SK-N-SH treated with all-trans-retinoic acid at 6 μM for 48 hours (cell line): ENCODE measurements around the gene ACTR10.

Source experiments
- ATAC-seq: fragments of 200-7000 bp; cut with Tn5 transposase; 3 replicates; pipeline ENCODE4 v1.9.1; 2020; ENCODE audit warnings: mild to moderate bottlenecking, moderate library complexity
- ARNTL ChIP-seq: fragments of 450-650 bp; formaldehyde crosslinking; IDR thresholded peaks from 2 replicates; pipeline ENCODE4 v1.5.0; 2020; ENCODE audit warnings: low read depth, mild to moderate bottlenecking, moderate library complexity, borderline replicate concordance
- BACH2 ChIP-seq: fragments of 250-450 bp; sonication (Bioruptor Pico); IDR thresholded peaks from 2 replicates; pipeline ENCODE4 v1.9.0; 2021; ENCODE audit warnings: mild to moderate bottlenecking, borderline replicate concordance
- CSDC2 ChIP-seq: fragments of 250-450 bp; sonication (Bioruptor Pico); IDR thresholded peaks from 2 replicates; pipeline ENCODE4 v1.5.0; 2020; ENCODE audit warnings: mild to moderate bottlenecking, moderate library complexity
- ESRRG ChIP-seq: fragments of 250-450 bp; sonication (Bioruptor Pico); IDR thresholded peaks from 2 replicates; pipeline ENCODE4 v1.6.1; 2021; ENCODE audit warnings: mild to moderate bottlenecking
- GLIS3 ChIP-seq: fragments of 250-450 bp; sonication (Bioruptor Pico); IDR thresholded peaks from 2 replicates; pipeline ENCODE4 v1.5.0; 2020; ENCODE audit warnings: mild to moderate bottlenecking, moderate library complexity
- ISL1 ChIP-seq: fragments of 250-450 bp; sonication (Bioruptor Pico); IDR thresholded peaks from 2 replicates; pipeline ENCODE4 v2.1.2; 2022; ENCODE audit warnings: mild to moderate bottlenecking, moderate library complexity
- PPARA ChIP-seq: fragments of 250-450 bp; sonication (Bioruptor Pico); IDR thresholded peaks from 2 replicates; pipeline ENCODE4 v1.5.0; 2020; ENCODE audit warnings: mild to moderate bottlenecking, borderline replicate concordance
- SNAI2 ChIP-seq: fragments of 250-450 bp; sonication (Bioruptor Pico); IDR thresholded peaks from 2 replicates; pipeline ENCODE4 v1.5.0; 2020; ENCODE audit warnings: mild to moderate bottlenecking, moderate library complexity
- TCF4 ChIP-seq: fragments of 250-450 bp; sonication (Bioruptor Pico); IDR thresholded peaks from 2 replicates; pipeline ENCODE4 v1.8.0; 2021; ENCODE audit warnings: mild to moderate bottlenecking, moderate library complexity, borderline replicate concordance
- ZC3H10 ChIP-seq: fragments of 250-450 bp; sonication (Bioruptor Pico); IDR thresholded peaks from 2 replicates; pipeline ENCODE4 v1.5.1; 2021; ENCODE audit warnings: mild to moderate bottlenecking, moderate library complexity
- ZFP3 ChIP-seq: fragments of 250-450 bp; sonication (Bioruptor Pico); IDR thresholded peaks from 2 replicates; pipeline ENCODE4 v1.5.0; 2020; ENCODE audit warnings: mild to moderate bottlenecking, moderate library complexity
- ZFP30 ChIP-seq: fragments of 450-650 bp; formaldehyde crosslinking; IDR thresholded peaks from 2 replicates; pipeline ENCODE4 v1.5.0; 2022; ENCODE audit warnings: mild to moderate bottlenecking, moderate library complexity
- ZNF565 ChIP-seq: fragments of 450-650 bp; formaldehyde crosslinking; conservative IDR thresholded peaks from 2 replicates; pipeline ENCODE4 v1.5.0; 2020; ENCODE audit warnings: low read depth, mild to moderate bottlenecking, moderate library complexity
- ZNF8 ChIP-seq: fragments of 450-650 bp; formaldehyde crosslinking; IDR thresholded peaks from 2 replicates; pipeline ENCODE4 v1.5.0; 2020; ENCODE audit warnings: mild to moderate bottlenecking, moderate library complexity
- TF ChIP-seq, protein P1 (sequence below): fragments of 250-450 bp; sonication (Bioruptor Pico); IDR thresholded peaks from 2 replicates; pipeline ENCODE4 v1.8.0; 2021; ENCODE audit warnings: low read depth, mild to moderate bottlenecking, moderate library complexity, borderline replicate concordance
- TF ChIP-seq, protein P2 (sequence below): fragments of 250-450 bp; sonication (Bioruptor Pico); IDR thresholded peaks from 2 replicates; pipeline ENCODE4 v1.5.0; 2020; ENCODE audit warnings: mild to moderate bottlenecking, moderate library complexity
- TF ChIP-seq, protein P3 (sequence below): fragments of 250-450 bp; sonication (Bioruptor Pico); IDR thresholded peaks from 2 replicates; pipeline ENCODE4 v1.5.1; 2020; ENCODE audit warnings: low read depth, mild to moderate bottlenecking, moderate library complexity
- TF ChIP-seq, protein P4 (sequence below): fragments of 250-450 bp; sonication (Bioruptor Pico); IDR thresholded peaks from 2 replicates; pipeline ENCODE4 v1.8.0; 2020; ENCODE audit warnings: mild to moderate bottlenecking, moderate library complexity, borderline replicate concordance
- TF ChIP-seq, protein P5 (sequence below): fragments of 250-450 bp; sonication (Bioruptor Pico); IDR thresholded peaks from 2 replicates; pipeline ENCODE4 v1.5.1; 2021; ENCODE audit warnings: mild to moderate bottlenecking, moderate library complexity

Gene ACTR10

DNA sequence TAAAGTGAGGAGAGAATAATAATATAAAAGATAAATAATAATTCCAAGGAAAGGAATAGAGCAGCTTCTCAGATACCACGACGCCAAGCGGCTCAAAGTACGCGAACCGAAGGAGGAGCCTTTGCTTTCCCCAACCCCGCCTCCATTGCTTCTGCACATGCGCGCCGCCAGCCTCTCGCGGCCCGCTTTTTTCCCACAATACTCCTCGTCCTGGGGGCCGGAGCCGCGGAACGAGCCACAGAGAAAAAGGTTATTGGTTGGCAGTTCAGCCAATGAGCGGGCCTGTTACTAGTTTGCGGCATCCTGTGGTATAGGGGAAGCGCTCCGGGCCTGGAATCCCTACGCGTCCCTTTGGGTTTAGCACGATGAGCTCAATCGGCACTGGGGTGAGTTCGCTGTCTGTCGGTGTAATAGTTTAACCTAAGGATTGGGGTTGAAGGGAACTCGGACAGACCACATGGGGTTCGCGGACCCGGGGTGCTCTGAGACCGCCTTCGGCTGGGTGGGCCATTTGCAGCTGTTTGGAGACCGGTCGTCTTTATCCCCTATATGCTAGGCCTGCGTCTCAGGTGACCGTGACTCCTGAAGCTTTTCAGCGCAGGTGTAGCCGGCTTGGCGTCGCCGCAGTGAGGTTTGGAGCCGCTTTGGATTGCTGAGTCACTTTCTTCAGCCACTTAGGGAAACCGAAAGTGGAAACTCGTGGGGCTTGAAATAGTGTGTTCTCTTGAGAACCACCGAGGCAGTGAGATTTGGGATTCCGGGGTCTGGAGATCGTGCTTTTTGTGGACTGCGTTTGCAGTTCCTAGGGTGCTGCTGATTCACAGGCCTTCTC lies 44.8 kb downstream of the ACTR10 start, which contains the start of gene PSMA3:
PSMA3 (plus strand) TSS at position 288 of the 832 bp plus-strand sequence; CDS start at position 366, 78 bp downstream.
- ATAC-seq: peak; percentile 95
- TF ChIP-seq ISL1 (CRISPR knock-in tag) (no peak), ZC3H10 (CRISPR knock-in tag) (no peak), TCF4 (CRISPR knock-in tag) (no peak), SNAI2 (CRISPR knock-in tag) (no peak), ZNF565 (CRISPR knock-in tag) (no peak), ZFP3 (CRISPR knock-in tag) (no peak)
- TF ChIP-seq, protein P1, sequence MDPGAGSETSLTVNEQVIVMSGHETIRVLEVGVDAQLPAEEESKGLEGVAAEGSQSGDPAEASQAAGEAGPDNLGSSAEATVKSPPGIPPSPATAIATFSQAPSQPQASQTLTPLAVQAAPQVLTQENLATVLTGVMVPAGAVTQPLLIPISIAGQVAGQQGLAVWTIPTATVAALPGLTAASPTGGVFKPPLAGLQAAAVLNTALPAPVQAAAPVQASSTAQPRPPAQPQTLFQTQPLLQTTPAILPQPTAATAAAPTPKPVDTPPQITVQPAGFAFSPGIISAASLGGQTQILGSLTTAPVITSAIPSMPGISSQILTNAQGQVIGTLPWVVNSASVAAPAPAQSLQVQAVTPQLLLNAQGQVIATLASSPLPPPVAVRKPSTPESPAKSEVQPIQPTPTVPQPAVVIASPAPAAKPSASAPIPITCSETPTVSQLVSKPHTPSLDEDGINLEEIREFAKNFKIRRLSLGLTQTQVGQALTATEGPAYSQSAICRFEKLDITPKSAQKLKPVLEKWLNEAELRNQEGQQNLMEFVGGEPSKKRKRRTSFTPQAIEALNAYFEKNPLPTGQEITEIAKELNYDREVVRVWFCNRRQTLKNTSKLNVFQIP (CRISPR knock-in tag): no peak
- TF ChIP-seq, protein P2, sequence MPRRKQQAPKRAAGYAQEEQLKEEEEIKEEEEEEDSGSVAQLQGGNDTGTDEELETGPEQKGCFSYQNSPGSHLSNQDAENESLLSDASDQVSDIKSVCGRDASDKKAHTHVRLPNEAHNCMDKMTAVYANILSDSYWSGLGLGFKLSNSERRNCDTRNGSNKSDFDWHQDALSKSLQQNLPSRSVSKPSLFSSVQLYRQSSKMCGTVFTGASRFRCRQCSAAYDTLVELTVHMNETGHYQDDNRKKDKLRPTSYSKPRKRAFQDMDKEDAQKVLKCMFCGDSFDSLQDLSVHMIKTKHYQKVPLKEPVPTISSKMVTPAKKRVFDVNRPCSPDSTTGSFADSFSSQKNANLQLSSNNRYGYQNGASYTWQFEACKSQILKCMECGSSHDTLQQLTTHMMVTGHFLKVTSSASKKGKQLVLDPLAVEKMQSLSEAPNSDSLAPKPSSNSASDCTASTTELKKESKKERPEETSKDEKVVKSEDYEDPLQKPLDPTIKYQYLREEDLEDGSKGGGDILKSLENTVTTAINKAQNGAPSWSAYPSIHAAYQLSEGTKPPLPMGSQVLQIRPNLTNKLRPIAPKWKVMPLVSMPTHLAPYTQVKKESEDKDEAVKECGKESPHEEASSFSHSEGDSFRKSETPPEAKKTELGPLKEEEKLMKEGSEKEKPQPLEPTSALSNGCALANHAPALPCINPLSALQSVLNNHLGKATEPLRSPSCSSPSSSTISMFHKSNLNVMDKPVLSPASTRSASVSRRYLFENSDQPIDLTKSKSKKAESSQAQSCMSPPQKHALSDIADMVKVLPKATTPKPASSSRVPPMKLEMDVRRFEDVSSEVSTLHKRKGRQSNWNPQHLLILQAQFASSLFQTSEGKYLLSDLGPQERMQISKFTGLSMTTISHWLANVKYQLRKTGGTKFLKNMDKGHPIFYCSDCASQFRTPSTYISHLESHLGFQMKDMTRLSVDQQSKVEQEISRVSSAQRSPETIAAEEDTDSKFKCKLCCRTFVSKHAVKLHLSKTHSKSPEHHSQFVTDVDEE: no peak

DNA sequence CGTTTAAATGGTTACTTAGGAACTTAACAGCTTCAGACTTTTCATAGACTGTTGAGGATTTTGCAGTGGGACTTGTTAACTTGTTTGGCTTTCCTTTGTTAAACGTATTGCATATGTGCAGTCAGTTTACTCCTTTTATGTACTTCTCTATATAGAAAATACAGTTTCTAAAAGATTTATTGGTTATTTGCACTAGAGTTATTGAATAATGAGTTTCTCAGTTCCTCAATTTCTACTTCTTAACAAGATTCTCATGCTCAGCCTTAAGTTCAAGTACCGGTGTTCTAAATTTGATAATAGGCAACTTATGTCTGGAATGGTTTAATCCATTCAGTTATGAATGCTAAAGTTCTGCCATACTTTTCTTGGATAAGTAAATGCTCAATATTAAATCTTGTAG lies 45.6 kb downstream of the ACTR10 start:
- ATAC-seq: no peak
- TF ChIP-seq ZNF565 (CRISPR knock-in tag) (no peak), ARNTL (CRISPR knock-in tag) (no peak), ISL1 (CRISPR knock-in tag) (no peak), TCF4 (CRISPR knock-in tag) (no peak), ZNF8 (CRISPR knock-in tag) (no peak), ZFP30 (CRISPR knock-in tag) (no peak), ESRRG (CRISPR knock-in tag) (no peak), SNAI2 (CRISPR knock-in tag) (no peak), BACH2 (CRISPR knock-in tag) (no peak), PPARA (CRISPR knock-in tag) (no peak), CSDC2 (CRISPR knock-in tag) (no peak), GLIS3 (CRISPR knock-in tag) (no peak)
- TF ChIP-seq, protein P3, sequence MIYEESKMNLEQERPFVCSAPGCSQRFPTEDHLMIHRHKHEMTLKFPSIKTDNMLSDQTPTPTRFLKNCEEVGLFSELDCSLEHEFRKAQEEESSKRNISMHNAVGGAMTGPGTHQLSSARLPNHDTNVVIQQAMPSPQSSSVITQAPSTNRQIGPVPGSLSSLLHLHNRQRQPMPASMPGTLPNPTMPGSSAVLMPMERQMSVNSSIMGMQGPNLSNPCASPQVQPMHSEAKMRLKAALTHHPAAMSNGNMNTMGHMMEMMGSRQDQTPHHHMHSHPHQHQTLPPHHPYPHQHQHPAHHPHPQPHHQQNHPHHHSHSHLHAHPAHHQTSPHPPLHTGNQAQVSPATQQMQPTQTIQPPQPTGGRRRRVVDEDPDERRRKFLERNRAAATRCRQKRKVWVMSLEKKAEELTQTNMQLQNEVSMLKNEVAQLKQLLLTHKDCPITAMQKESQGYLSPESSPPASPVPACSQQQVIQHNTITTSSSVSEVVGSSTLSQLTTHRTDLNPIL (CRISPR knock-in tag): no peak
- TF ChIP-seq, protein P4, sequence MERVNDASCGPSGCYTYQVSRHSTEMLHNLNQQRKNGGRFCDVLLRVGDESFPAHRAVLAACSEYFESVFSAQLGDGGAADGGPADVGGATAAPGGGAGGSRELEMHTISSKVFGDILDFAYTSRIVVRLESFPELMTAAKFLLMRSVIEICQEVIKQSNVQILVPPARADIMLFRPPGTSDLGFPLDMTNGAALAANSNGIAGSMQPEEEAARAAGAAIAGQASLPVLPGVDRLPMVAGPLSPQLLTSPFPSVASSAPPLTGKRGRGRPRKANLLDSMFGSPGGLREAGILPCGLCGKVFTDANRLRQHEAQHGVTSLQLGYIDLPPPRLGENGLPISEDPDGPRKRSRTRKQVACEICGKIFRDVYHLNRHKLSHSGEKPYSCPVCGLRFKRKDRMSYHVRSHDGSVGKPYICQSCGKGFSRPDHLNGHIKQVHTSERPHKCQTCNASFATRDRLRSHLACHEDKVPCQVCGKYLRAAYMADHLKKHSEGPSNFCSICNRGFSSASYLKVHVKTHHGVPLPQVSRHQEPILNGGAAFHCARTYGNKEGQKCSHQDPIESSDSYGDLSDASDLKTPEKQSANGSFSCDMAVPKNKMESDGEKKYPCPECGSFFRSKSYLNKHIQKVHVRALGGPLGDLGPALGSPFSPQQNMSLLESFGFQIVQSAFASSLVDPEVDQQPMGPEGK (CRISPR knock-in tag): no peak
- TF ChIP-seq, protein P2: no peak
- TF ChIP-seq, protein P5, sequence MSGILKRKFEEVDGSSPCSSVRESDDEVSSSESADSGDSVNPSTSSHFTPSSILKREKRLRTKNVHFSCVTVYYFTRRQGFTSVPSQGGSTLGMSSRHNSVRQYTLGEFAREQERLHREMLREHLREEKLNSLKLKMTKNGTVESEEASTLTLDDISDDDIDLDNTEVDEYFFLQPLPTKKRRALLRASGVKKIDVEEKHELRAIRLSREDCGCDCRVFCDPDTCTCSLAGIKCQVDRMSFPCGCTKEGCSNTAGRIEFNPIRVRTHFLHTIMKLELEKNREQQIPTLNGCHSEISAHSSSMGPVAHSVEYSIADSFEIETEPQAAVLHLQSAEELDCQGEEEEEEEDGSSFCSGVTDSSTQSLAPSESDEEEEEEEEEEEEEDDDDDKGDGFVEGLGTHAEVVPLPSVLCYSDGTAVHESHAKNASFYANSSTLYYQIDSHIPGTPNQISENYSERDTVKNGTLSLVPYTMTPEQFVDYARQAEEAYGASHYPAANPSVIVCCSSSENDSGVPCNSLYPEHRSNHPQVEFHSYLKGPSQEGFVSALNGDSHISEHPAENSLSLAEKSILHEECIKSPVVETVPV (CRISPR knock-in tag): no peak
- TF ChIP-seq, protein P1 (CRISPR knock-in tag): no peak
- TF ChIP-seq, all 23 proteins: peak for 0
